ENCODE measurements around the gene PEAK1.

- TF ChIP-seq POLR2A (IDR thresholded peaks at IDR 0.05) (no peak), POLR2AphosphoS5 (IDR thresholded peaks at IDR 0.05) (no peak), EP300 (IDR thresholded peaks at IDR 0.05) (no peak)
- TF ChIP-seq, protein P1, sequence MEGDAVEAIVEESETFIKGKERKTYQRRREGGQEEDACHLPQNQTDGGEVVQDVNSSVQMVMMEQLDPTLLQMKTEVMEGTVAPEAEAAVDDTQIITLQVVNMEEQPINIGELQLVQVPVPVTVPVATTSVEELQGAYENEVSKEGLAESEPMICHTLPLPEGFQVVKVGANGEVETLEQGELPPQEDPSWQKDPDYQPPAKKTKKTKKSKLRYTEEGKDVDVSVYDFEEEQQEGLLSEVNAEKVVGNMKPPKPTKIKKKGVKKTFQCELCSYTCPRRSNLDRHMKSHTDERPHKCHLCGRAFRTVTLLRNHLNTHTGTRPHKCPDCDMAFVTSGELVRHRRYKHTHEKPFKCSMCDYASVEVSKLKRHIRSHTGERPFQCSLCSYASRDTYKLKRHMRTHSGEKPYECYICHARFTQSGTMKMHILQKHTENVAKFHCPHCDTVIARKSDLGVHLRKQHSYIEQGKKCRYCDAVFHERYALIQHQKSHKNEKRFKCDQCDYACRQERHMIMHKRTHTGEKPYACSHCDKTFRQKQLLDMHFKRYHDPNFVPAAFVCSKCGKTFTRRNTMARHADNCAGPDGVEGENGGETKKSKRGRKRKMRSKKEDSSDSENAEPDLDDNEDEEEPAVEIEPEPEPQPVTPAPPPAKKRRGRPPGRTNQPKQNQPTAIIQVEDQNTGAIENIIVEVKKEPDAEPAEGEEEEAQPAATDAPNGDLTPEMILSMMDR (IDR thresholded peaks at IDR 0.05), result no peak
Measured at GRCh38 chr15:77183066-77183465, 236.8 kb downstream of the PEAK1 start.
